Measurements from ENCODE around the gene ARAP2. TPM values are rescaled to one million over a fixed set of nuclear protein-coding genes. Genes with fewer than 3 reads are reported as not detected.

ARAP2 gene, protein sequence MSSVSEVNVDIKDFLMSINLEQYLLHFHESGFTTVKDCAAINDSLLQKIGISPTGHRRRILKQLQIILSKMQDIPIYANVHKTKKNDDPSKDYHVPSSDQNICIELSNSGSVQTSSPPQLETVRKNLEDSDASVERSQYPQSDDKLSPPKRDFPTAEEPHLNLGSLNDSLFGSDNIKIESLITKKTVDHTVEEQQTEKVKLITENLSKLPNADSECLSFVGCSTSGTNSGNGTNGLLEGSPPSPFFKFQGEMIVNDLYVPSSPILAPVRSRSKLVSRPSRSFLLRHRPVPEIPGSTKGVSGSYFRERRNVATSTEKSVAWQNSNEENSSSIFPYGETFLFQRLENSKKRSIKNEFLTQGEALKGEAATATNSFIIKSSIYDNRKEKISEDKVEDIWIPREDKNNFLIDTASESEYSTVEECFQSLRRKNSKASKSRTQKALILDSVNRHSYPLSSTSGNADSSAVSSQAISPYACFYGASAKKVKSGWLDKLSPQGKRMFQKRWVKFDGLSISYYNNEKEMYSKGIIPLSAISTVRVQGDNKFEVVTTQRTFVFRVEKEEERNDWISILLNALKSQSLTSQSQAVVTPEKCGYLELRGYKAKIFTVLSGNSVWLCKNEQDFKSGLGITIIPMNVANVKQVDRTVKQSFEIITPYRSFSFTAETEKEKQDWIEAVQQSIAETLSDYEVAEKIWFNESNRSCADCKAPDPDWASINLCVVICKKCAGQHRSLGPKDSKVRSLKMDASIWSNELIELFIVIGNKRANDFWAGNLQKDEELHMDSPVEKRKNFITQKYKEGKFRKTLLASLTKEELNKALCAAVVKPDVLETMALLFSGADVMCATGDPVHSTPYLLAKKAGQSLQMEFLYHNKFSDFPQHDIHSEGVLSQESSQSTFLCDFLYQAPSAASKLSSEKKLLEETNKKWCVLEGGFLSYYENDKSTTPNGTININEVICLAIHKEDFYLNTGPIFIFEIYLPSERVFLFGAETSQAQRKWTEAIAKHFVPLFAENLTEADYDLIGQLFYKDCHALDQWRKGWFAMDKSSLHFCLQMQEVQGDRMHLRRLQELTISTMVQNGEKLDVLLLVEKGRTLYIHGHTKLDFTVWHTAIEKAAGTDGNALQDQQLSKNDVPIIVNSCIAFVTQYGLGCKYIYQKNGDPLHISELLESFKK (N-terminal part only)
- total RNA-seq (67.0 TPM), polyA plus RNA-seq (23.7 TPM)
- long read RNA-seq, donor 1, partial matches to known transcripts: 0 of 1 reads
- long read RNA-seq, donor 1, other reads (novel, unspliced or antisense): 0 of 1 reads
- long read RNA-seq, donor 2: 0 reads
- long read RNA-seq, donor 3: 0 reads
- long read RNA-seq, donor 4: 0 reads
- long read RNA-seq, donor 5, partial matches to known transcripts: 6 of 6 reads
- long read RNA-seq, donor 5, other reads (novel, unspliced or antisense): 0 of 6 reads
- long read RNA-seq, donor 6: 0 reads
- long read RNA-seq, donor 7: 0 reads
- long read RNA-seq, donor 8: 0 reads
- long read RNA-seq, donor 9: 0 reads
- long read RNA-seq, donor 10, full-length matches to known transcripts: 1 of 1 reads
- long read RNA-seq, donor 10, partial matches to known transcripts: 0 of 1 reads
- long read RNA-seq, donor 10, other reads (novel, unspliced or antisense): 0 of 1 reads

GRCh38 chr4:36244257-36245082 lies at the start of gene ARAP2:
Gene ARAP2 (minus strand): TSS chr4:36244514. CDS start chr4:36229486, 15,028 bp downstream.
- Histone ChIP-seq H3K27me3 (ENCODE audit: control insufficient read depth in 2 of 2, insufficient read depth in 1 of 2, low read length in 1 of 2) (no peaks in the 10 kb centered on the region), H3K9me3 (ENCODE audit: control insufficient read depth in 2 of 2, insufficient read depth in 1 of 2, low read length in 1 of 2) (no peaks in the 10 kb centered on the region), H3K4me3 (ENCODE audit: low read length in 2 of 2) (peak within 1 kb of the TSS; percentile 87 to 100), H3K27ac (ENCODE audit: low read depth in 1 of 2, low read length in 1 of 2) (peak within 1 kb of the TSS; percentile 95 to 98), H3K4me1 (ENCODE audit: control insufficient read depth in 2 of 2, insufficient read depth in 2 of 2, low read length in 2 of 2) (peaks cover 3 to 11% of the 10 kb centered on the region in 2 donors), H3K36me3 (ENCODE audit: control insufficient read depth in 2 of 2, insufficient read depth in 2 of 2, low read length in 1 of 2) (peaks cover 0 to 3% of the 10 kb centered on the region in 2 donors)
- WGBS: under 1% methylated on average over 81 of the region's 81 CpGs
- peak in 7 of 9 donors; percentile 57 to 86 (median 66) for DNase-seq (ENCODE audit: low read depth in 6 of 9, low spot score in 9 of 9)

- no peaks in the 10 kb centered on the region for H3K27me3 ChIP-seq (ENCODE audit: control insufficient read depth in 2 of 2, insufficient read depth in 1 of 2, low read length in 1 of 2)
- no peaks in the 10 kb centered on the region for H3K4me1 ChIP-seq (ENCODE audit: control insufficient read depth in 2 of 2, insufficient read depth in 2 of 2, low read length in 2 of 2)
- no peak overlapping the region for H3K4me3 ChIP-seq (ENCODE audit: low read length in 2 of 2)
- H3K27ac ChIP-seq (ENCODE audit: low read depth in 1 of 2, low read length in 1 of 2): no peak overlapping the region
- H3K36me3 ChIP-seq (ENCODE audit: control insufficient read depth in 2 of 2, insufficient read depth in 2 of 2, low read length in 1 of 2): no peaks in the 10 kb centered on the region
- 92% methylated on average over 7 of the region's 7 CpGs for WGBS
- no peaks in the 10 kb centered on the region for H3K9me3 ChIP-seq (ENCODE audit: control insufficient read depth in 2 of 2, insufficient read depth in 1 of 2, low read length in 1 of 2)
- DNase-seq (ENCODE audit: low read depth in 6 of 9, low spot score in 9 of 9): no peak
Observed at GRCh38 chr4:36292556-36293188, 48.4 kb upstream of the ARAP2 start.

DNA sequence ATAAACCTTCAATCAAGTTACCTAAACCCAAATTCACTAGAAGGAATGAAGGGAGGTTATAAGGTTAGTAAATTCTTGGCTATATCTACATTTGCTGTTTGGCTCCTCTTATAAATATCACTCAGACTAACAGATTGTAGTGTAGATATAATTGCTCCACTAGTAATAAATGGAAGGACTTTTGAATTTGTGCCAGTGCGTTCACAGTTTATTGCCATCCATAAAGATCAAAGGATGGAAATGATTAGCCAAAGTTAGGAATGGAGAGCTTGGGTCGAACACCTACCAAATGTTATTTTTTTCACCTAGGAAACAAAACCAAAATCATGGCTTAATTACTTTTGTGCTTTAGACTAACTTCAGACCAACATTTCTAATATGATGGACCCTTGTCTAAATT lies 46.3 kb upstream of the ARAP2 start:
- Histone ChIP-seq H3K36me3 (ENCODE audit: control insufficient read depth in 2 of 2, insufficient read depth in 2 of 2, low read length in 1 of 2) (no peaks in the 10 kb centered on the region), H3K27me3 (ENCODE audit: control insufficient read depth in 2 of 2, insufficient read depth in 1 of 2, low read length in 1 of 2) (no peaks in the 10 kb centered on the region), H3K27ac (ENCODE audit: low read depth in 1 of 2, low read length in 1 of 2) (no peak overlapping the region), H3K4me1 (ENCODE audit: control insufficient read depth in 2 of 2, insufficient read depth in 2 of 2, low read length in 2 of 2) (no peaks in the 10 kb centered on the region), H3K9me3 (ENCODE audit: control insufficient read depth in 2 of 2, insufficient read depth in 1 of 2, low read length in 1 of 2) (no peaks in the 10 kb centered on the region), H3K4me3 (ENCODE audit: low read length in 2 of 2) (no peak overlapping the region)
- 98% methylated on average over 2 of the region's 2 CpGs for WGBS
- no peak for DNase-seq (ENCODE audit: low read depth in 6 of 9, low spot score in 9 of 9)

- Histone ChIP-seq H3K4me1 (ENCODE audit: control insufficient read depth in 2 of 2, insufficient read depth in 2 of 2, low read length in 2 of 2) (no peaks in the 10 kb centered on the region), H3K9me3 (ENCODE audit: control insufficient read depth in 2 of 2, insufficient read depth in 1 of 2, low read length in 1 of 2) (no peaks in the 10 kb centered on the region), H3K27me3 (ENCODE audit: control insufficient read depth in 2 of 2, insufficient read depth in 1 of 2, low read length in 1 of 2) (no peaks in the 10 kb centered on the region), H3K4me3 (ENCODE audit: low read length in 2 of 2) (no peak overlapping the region), H3K36me3 (ENCODE audit: control insufficient read depth in 2 of 2, insufficient read depth in 2 of 2, low read length in 1 of 2) (no peaks in the 10 kb centered on the region), H3K27ac (ENCODE audit: low read depth in 1 of 2, low read length in 1 of 2) (no peak overlapping the region)
- no peak for DNase-seq (ENCODE audit: low read depth in 6 of 9, low spot score in 9 of 9)
- 48% methylated on average over 2 of the region's 2 CpGs for WGBS
Observed at GRCh38 chr4:36288731-36289426, 44.6 kb upstream of the ARAP2 start.

DNA sequence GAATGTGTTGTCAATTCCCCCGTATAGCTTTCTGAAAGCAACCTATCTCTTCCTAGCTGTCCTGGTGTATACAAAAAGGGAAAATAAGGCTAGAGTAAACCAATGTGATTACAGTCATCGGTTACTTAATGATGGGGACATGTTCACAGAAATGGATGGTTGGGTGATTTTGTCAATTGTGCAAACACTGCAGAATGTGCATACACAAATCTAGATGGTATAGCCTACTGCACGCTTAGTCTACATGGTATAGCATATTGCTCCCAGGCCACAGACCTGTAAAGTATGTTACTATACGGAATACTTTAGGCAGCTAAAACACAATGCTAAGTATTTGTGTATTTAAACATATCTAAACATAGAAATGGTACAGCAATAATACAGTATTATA lies 42.2 kb upstream of the ARAP2 start:
- 82% methylated on average over 4 of the region's 4 CpGs for WGBS
- H3K36me3 ChIP-seq (ENCODE audit: control insufficient read depth in 2 of 2, insufficient read depth in 2 of 2, low read length in 1 of 2): no peaks in the 10 kb centered on the region
- H3K9me3 ChIP-seq (ENCODE audit: control insufficient read depth in 2 of 2, insufficient read depth in 1 of 2, low read length in 1 of 2): no peaks in the 10 kb centered on the region
- peak overlapping the region in 1 of 2 donors; percentile 72 for H3K27ac ChIP-seq (ENCODE audit: low read depth in 1 of 2, low read length in 1 of 2)
- no peak overlapping the region for H3K4me3 ChIP-seq (ENCODE audit: low read length in 2 of 2)
- DNase-seq (ENCODE audit: low read depth in 6 of 9, low spot score in 9 of 9): no peak
- H3K27me3 ChIP-seq (ENCODE audit: control insufficient read depth in 2 of 2, insufficient read depth in 1 of 2, low read length in 1 of 2): no peaks in the 10 kb centered on the region
- H3K4me1 ChIP-seq (ENCODE audit: control insufficient read depth in 2 of 2, insufficient read depth in 2 of 2, low read length in 2 of 2): no peaks in the 10 kb centered on the region

DNA sequence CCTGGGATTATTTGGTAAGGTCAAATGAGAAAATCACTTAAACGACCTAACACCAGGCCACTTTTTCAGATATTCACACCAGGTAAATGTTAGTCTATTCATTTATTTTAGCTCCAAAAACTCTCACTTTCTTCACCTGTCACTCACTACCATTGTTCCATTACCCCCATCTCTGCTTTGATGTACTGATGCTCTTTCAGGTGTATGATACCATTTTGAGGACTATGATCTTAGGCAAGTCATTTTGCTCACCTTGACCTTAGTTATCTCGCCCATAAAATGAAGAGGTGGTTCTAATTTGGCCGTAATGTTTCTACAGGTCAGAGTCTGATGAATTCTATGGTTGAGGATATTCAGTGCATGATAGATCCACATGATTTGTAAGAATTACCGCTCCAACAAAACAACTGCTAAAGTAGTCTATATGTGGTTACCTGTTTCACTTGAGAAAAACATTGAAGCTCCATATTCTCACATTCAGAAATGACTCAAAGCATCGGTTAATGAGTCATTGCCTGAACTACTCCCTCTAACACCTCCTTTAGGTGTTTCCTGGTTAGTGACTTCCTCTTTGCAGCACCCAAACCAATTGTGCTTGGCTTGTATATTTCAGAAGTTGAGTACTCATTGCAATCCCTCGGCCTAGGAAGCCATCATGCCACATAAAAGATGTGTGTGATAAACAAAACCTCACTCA lies 41.6 kb upstream of the ARAP2 start:
- WGBS: 73% methylated on average over 6 of the region's 6 CpGs
- Histone ChIP-seq H3K36me3 (ENCODE audit: control insufficient read depth in 2 of 2, insufficient read depth in 2 of 2, low read length in 1 of 2) (no peaks in the 10 kb centered on the region), H3K27ac (ENCODE audit: low read depth in 1 of 2, low read length in 1 of 2) (peak overlapping the region in 1 of 2 donors; percentile 72), H3K4me3 (ENCODE audit: low read length in 2 of 2) (no peak overlapping the region), H3K27me3 (ENCODE audit: control insufficient read depth in 2 of 2, insufficient read depth in 1 of 2, low read length in 1 of 2) (no peaks in the 10 kb centered on the region), H3K9me3 (ENCODE audit: control insufficient read depth in 2 of 2, insufficient read depth in 1 of 2, low read length in 1 of 2) (no peaks in the 10 kb centered on the region), H3K4me1 (ENCODE audit: control insufficient read depth in 2 of 2, insufficient read depth in 2 of 2, low read length in 2 of 2) (no peaks in the 10 kb centered on the region)
- peak in 4 of 9 donors; percentile 32 to 74 (median 44) for DNase-seq (ENCODE audit: low read depth in 6 of 9, low spot score in 9 of 9)

- DNase-seq (ENCODE audit: low read depth in 6 of 9, low spot score in 9 of 9): no peak
- Histone ChIP-seq H3K27me3 (ENCODE audit: control insufficient read depth in 2 of 2, insufficient read depth in 1 of 2, low read length in 1 of 2) (no peaks in the 10 kb centered on the region), H3K9me3 (ENCODE audit: control insufficient read depth in 2 of 2, insufficient read depth in 1 of 2, low read length in 1 of 2) (no peaks in the 10 kb centered on the region), H3K27ac (ENCODE audit: low read depth in 1 of 2, low read length in 1 of 2) (no peak overlapping the region), H3K4me1 (ENCODE audit: control insufficient read depth in 2 of 2, insufficient read depth in 2 of 2, low read length in 2 of 2) (peaks cover 3 to 6% of the 10 kb centered on the region in 2 donors), H3K4me3 (ENCODE audit: low read length in 2 of 2) (no peak overlapping the region), H3K36me3 (ENCODE audit: control insufficient read depth in 2 of 2, insufficient read depth in 2 of 2, low read length in 1 of 2) (no peaks in the 10 kb centered on the region)
- WGBS: 98% methylated on average over 2 of the region's 2 CpGs
Observed at GRCh38 chr4:36283912-36284465, 39.7 kb upstream of the ARAP2 start.
